NCI-H187 (cell line): Measurements from ENCODE around the gene PTTG1IP.

ENCODE experiments used
- DNase-seq, 2 experiments: peaks; one replicate each; lab custom pipeline; 2025; lab: John Stamatoyannopoulos, UW

The PTTG1IP gene

DNA sequence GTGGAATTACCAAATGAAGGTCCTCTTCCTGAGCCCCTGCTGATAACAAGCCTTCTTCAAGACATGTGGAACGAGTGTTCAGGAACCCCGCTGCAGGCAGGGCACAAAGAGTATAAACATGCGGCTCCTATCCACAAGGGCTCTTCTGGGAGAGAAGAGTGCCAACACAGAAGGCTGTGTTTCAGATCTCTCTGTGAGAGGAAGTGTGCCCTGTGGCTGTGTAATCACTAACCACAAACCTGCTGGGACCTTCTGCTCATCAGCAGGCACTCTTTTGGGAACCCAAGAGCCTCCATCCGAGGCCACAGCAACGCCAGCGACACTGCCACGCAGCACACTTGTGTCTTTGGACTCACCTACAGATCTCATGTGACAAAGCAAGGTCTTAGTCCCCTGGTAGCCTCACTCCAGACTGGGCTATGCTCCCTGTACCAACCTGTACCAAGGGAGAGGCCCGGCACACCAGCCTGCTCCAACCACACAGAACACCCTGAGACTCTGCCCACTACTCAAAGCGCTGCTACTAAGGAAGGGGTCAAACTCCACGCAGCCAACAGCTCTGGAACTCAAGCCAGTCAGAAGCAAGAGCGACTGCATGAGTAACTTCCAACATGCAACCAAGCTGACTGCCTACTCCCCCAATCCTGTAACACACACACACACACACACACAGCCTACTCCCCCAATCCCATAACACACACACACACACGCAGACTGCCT lies 7.8 kb downstream of the PTTG1IP start:
- DNase-seq = no peak

GRCh38 chr21:44862869-44863685 lies 10.4 kb downstream of the PTTG1IP start:
- DNase-seq = no peak

DNA sequence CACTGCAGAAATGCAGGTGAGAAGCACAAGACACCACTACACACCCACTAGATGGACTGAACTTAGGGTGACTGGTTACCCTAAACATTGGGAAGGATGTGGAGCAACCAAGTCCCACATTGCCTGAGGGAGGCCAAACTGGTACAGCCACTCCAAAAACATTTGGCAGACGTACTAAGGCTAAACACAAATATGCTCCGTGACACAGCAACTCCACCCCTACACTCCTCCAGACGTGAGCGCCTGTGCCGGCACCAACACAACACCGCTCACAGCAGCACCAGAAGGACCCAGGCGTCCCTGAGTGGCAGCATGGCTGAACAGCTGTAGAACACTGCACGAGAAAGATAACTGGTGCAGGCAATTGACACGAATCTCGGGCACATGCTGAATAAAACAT lies 14.7 kb downstream of the PTTG1IP start:
- no peak for DNase-seq

DNA sequence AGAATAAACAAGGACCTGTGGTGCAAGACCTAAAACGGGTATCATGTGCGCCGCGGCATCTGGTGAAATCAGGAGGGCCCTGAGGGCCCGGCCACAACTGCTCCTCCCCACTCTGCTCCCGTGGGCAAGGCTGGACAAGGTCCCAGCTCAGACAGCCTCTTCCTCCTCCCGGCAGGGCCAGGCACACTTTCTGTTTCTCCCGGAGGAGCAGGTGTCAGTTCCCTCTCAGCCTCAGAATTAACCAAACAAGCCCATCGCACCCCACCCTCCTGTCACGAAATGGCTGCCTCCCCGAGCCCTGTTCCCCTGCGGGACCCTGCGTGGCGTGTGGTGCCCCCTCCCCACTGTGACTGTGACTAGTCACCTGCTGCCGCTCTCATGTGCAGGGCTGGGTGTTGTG lies 15.2 kb downstream of the PTTG1IP start:
- DNase-seq = no peak

- no peak for DNase-seq
Measured at GRCh38 chr21:44857127-44857892, 16.2 kb downstream of the PTTG1IP start.

GRCh38 chr21:44856131-44856530 lies 17.4 kb downstream of the PTTG1IP start:
- no peak for DNase-seq

GRCh38 chr21:44855572-44855971 lies 17.9 kb downstream of the PTTG1IP start:
- DNase-seq = no peak

DNA sequence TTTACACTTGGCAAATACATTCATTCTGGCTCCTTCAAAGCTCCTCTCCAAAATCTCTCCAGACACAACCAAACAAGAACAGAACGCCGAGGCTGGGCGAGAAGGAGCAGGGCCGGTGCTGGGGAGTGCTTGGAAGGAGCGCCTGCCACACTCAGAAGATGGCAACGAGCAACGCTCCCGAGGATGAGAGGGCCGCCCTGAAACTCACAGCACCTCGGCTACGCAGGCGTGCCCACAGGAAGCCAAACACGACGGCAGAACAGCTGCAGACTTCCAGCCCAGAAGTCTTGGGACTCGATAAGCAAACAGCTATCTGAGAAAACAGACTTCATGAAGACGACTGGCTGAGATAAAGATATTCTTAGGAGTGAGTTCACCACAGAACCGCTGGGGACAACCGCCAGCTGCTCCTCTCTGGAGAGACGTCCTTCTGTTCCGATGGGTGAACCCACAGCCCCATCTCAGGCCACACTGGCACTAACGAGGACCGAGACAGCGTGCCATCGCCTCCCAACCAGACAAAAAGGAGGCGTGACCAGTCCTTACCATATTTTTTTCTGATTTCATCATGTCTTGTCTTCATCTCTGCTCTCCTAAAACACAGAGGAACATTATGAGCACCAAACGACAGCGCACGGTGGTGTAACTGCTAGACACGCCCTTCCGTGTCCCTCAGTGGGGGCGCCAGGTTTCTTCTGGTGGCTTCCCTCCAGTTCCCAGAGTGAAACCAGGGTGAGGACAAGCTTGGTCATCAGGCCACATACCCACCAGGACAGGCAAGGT lies 18.6 kb downstream of the PTTG1IP start:
- no peak for DNase-seq

DNA sequence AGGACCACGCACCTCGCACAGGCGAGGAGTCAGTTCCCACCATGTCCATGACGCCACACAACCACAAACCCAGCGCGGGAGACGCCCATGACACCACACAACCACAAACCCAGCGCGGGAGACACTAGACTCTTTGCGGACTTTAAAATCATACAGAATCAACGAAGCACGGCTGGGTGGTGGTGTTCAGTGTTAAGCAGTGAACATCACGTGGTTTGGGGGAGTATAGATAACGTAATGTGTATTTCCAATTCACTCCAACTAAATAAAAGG lies 19.2 kb downstream of the PTTG1IP start:
- no peak for DNase-seq

DNA sequence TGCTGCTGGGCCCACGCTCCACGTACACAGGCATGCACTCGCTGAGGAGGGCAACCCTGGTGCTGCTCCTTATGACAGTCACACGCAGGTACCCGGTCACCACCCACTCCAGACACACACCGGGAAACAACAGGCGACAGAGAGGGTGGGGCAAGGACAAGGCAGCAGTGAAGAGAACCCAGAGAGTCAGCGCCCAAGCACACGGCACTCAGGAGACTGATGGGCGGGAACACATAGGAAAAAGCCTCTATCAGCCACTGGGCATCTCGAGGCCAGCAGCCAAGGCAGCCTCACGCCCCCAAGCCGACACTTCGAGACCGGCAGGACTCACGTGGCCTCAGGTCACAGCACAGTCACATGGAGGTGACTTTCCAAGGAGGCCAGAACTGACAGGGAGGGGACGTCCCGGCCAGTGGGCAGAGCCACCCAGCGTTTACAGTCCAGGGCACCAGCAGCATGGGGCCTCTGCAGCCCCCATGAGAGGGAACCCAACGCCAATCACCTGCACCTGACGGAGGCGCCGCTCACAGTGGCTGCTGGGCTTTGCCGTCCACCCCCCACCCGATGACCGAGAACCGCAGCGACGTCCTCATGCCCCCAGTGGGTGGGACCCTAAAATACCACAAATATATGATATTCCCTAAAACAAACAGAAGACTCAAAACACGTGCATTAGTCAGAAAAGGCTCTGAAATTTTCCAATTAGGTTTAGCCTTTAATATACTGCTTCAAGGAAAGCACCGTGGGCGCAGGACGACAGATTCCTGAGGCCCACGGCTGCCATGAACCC lies 19.7 kb downstream of the PTTG1IP start:
- DNase-seq = no peak

- DNase-seq = no peak
Measured at GRCh38 chr21:44850905-44851657, 22.4 kb downstream of the PTTG1IP start.

- no peak for DNase-seq
Measured at GRCh38 chr21:44850208-44850800, 23.2 kb downstream of the PTTG1IP start.

GRCh38 chr21:44849616-44850130 lies 23.8 kb downstream of the PTTG1IP start:
- DNase-seq = no peak

DNA sequence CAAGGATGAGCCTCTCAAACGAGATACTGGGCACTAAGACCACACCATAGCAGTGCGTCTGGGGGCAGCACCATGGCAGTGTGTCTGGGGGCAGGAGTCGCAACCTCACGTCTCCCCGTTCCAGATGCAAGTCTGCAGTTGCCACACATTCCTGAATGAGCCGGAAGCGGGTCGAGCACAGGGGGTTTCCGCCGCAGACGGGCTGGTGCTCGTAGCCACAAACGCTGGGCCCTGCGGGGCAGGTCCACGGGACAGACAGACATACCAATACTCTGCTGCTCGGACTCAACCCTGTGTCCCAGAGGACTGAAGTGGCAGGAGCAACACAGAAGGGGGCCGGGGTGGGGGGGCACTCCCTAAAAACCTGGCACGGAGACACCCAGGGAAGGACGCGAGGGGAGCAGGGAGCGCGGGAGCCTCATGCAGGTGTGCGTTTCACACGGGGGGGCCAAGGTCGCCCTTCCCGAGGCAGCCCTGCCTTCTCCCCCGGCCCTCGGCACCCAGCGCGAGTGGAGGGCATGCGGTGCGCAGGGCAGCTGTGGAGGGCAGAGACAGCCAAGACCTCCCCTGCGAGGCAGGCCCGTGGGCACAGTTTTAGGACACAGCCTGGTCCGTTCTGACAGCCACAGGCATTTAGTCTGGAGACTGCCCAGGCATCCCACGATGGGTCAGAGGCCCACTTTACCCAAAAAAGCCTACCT lies 24.5 kb downstream of the PTTG1IP start:
- DNase-seq = no peak

DNA sequence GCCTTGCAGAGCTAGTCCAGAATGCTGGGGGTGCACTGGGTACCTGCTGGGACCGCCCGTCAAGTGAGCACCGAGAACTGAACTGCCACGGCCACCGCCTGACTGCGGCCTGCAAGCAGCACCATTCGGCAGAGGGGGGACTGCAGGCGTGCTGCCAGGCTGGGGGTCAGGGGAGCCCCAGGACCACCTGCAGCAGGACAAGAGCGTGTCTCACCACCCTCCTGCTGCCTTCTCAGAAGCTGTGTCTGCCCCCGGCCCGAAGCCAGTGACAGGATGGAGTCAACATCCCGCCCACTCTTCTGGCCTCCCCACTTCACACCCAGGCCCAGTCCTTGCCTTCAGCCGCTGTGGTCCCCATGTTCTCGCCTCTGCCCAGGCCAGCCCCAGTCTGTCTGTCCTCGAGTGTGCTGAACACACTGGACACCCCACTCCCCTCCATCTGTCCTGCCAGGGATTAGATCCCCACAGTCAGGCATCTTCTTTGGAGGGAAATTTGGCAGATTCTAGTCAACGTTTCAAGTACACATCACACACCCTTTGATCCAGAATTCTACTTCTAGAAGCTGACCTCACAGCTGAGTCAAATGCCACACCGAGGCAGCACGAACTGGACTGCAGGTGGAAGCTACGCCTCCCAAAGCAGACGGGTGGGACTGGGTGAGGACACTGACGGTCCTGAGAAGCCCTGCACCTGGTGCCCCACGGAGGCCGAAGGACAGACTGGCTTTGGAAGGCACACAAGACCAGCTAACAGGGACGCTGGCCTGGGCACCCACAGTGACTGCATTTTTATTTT lies 26.0 kb downstream of the PTTG1IP start:
- DNase-seq = no peak

- no peak for DNase-seq
Measured at GRCh38 chr21:44846485-44847260, 26.8 kb downstream of the PTTG1IP start.

- no peak for DNase-seq
Measured at GRCh38 chr21:44846224-44846484, 27.3 kb downstream of the PTTG1IP start.
